NCI-H2029 treated with DMSO at 0.1 percent for 48 hours (cell line): Measurements from ENCODE around the gene SSR2.
A peak's percentile ranks its signal among the peaks of the same experiment; 100 is the strongest.

Experiments
- DNase-seq: peaks from one replicate; lab custom pipeline; 2025; lab: John Stamatoyannopoulos, UW

Gene SSR2

DNA sequence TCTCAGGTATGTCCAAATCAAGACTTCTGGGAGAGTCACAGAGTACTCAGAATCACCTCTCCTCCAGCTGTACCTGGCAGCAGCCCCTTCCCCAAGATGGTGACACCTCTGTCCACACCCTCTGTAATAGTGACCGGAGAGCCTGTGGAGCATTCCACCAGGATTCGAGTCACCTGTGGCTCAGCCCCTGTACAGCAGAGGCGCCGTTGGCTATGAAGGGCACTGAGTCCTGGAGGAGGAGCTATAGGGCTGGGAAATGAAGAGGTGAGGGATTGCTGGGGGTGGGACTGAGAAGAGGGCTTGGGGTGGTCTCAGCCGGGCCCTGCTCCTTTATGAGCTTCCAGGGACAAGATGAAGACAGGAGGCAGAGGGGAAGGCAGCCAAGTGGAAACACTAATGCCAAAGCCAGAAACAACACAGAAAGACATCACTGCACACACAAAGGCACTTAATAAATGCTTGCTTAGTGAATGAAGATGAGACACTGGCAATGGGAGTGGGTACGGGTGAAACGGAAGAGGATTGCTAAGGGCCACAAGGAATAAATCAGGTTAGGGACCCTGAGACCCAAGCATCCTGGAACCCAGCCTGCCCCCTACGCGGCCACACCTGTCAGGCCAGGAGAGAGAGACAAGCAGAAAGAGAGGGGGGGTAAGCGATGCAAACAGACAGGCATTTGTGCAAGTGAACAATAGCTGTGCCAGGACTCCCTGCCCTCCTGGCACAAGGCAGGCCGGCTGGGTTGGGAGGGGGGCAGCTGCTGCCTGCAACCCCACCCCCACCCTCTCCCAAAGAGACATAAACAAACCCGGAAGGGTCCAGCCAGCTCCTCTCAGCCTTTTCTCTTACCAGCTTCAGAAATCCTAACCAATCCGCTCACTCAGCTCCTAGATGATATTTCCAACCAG is 46.3 kb downstream of the SSR2 start:
- peak; percentile 68 for DNase-seq

DNA sequence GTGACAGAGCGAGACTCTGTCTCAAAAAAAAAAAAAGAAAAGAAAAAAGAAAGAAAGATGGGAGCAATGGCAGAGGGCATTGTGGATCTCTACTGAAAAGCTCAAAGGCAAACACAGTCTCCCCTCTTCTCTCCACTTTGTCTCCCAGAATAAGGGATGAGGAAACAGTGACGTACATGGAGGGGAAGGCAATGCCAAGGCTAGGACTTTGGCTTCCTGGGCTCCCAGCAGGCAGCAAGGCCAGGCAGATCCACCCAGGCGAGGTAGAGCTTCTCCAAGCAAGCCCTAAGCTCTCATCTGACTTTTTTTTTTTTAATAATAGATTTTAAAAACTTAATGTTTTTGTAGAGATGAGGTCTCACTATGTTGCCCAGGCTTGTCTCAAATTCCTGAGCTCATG is 47.0 kb downstream of the SSR2 start:
- DNase-seq = no peak

GRCh38 chr1:155971910-155972809 is 48.6 kb downstream of the SSR2 start:
- no peak for DNase-seq

DNA sequence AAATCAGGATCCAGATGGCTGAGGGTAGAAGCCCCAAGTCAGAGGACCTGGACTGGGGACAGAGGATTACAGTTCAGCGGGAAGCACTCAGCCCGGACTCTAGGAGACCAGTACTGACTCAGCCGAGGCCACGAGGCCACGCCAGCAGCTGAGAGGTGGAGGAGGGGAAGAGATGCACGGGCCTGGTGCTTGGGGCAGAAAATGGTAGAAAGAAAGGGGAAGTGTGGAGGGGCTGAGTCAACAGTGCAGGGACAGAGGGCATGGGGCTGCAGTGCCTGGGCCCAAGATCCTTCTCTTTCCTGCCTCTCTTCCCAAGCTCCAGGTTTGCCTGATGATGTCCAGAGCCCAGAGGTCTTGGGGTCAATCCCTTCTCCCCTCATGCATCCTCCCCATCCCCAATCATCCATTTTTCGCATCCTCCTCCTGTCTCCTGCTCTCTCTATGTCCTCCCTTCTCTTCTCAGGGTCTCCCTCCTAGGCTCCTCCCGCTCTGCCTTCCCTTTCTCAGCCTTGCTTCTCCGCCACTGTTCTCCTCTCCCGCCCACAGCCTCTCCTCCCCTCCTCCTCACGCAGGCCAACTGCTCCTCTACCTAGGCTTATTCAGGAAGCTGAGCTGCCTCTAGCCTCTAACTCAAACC is 50.1 kb downstream of the SSR2 start:
- DNase-seq = no peak

- no peak for DNase-seq
Observed at GRCh38 chr1:155969377-155969791, 51.4 kb downstream of the SSR2 start.

GRCh38 chr1:155968670-155969069 is 52.1 kb downstream of the SSR2 start:
- DNase-seq = no peak

- DNase-seq = no peak
Observed at GRCh38 chr1:155968051-155968400, 52.7 kb downstream of the SSR2 start.

GRCh38 chr1:155967341-155968050 is 53.3 kb downstream of the SSR2 start:
- DNase-seq = no peak

DNA sequence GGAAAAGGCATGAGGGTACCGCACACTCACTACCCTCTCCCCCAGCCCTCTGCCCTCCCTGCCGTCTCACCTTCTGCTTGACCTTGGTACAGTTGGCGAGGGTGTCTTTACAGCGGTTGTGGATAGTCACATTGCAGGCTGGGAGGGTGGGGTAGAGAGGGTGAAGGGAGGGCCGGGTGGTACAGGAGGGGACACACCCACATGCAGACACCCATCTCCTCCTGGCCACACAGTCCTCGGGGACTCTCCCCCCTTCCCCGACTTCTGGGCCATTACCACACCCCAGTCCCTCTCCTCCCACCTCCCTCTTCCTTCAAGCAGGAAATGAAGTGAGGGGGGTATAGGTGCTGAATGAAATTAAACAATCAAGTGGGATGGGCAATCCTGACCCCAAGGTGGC is 54.0 kb downstream of the SSR2 start:
- DNase-seq = no peak

- no peak for DNase-seq
Observed at GRCh38 chr1:155966135-155966534, 54.6 kb downstream of the SSR2 start.

DNA sequence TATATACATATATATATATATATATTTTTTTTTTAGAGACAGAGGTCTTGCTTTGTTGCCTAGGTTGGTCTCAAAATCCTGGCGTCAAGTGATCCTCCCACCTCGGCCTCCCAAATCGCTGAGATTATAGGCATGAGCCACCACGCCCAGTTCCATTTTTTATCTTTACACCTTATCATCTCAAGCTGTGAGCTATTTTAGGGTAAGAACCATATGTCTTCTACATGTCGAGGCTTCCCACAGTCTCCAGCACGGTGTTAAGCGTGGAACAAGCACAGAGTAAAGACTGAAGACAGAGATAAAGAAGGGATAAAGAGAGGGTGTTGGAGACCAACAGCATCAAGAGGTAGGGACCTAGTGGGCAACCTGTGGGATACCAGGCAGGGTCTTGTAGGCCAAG is 56.6 kb downstream of the SSR2 start:
- DNase-seq = no peak

- no peak for DNase-seq
Observed at GRCh38 chr1:155962599-155963211, 58.0 kb downstream of the SSR2 start.

- DNase-seq = no peak
Observed at GRCh38 chr1:155961937-155962336, 58.8 kb downstream of the SSR2 start.

DNA sequence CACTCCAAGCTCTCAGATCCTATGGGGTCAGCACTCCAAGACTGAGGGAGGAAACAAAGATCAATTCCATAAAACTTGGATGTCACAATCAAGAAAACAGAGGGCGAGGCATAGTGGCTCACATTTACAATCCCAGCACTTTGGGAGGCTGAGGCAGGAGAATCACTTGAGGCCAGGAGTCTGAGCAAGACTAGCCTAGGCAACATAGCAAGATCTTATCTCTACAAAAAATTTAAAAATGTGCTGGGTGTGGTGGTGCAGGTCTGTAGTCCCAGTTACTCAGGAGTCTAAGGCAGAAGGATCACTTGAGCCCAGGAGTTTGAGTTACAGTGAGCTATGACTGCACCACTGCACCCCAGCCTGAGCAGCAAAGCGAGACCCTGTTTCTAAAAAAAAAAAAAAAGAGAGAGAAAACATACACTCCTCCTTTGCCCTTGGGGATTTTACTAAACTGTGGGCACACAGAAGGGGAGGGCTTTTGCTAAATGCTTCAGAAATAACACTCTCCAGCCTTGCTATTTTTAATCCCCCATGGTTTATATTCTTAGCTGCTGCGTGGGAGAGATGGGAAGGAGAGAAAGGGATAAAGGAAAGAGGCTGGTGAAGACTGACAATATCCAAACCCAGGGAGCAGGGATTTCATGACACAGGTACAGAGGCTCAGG is 60.5 kb downstream of the SSR2 start:
- DNase-seq = no peak
